ENCODE results near the gene UBASH3B.

Gene UBASH3B

DNA sequence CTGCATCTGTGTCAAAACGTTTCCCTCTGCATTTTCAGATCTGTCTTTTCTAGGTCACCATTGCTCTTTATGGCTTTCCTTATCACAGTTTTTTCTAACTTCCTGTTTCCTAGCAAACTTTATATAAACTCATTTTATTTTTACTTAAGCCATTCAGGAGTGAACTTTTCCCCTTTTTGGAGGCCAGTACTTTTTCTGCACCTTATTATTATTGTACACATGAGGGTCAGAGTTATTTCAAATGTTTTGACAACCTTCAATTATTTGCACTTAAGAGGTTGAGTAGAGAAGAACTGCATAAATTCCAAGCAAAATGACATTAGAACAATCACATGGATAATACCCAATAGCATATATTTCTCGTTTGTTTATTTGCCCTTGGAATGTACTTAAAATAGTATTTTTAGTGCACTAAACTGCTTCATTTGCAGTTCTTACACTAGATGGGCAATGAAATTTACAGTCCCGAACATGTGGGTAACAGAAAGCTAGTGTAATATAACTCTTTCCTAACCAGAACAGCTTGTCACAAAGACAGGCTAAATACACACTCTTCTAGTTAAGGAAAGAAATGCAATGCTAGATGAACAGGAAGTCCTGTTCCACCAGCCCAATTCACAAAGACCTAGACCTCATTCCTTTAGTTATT, 79.5 kb downstream of the UBASH3B start:
- no peak for DNase-seq

DNA sequence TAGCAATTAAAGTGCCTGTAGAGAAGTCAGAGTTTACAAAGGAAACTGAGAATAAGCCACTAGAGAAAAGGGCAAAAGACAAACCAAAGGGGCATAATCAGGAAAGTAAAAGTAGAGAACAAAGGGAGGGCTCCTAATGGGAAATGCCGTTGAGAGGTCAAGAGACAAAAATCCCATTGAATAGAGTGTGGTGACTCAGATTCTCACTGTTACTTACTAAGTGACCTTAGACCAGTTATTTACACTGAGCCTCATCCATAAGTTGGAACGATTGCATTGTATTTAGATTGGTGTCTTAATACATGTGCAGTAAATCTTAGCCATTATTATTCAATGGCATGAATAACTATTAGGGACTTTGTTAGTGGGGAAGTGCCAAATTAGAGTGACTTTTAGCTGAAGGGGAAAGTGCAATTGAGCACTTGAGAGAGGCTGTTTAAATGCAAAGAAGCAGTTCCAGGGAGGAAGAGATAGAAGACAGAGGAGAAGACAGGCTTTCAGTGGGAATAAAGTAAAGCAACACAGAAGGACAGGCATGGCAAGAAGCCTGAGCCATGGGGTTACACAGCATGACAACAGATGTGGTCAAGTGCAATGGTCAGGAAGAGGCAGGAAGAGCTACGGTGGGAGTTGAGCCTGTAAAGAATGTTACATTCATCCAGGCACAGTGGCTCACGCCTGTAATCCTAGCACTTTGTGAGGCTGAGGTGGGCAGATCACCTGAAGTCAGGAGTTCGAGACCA, 82.6 kb downstream of the UBASH3B start:
- no peak for DNase-seq

DNA sequence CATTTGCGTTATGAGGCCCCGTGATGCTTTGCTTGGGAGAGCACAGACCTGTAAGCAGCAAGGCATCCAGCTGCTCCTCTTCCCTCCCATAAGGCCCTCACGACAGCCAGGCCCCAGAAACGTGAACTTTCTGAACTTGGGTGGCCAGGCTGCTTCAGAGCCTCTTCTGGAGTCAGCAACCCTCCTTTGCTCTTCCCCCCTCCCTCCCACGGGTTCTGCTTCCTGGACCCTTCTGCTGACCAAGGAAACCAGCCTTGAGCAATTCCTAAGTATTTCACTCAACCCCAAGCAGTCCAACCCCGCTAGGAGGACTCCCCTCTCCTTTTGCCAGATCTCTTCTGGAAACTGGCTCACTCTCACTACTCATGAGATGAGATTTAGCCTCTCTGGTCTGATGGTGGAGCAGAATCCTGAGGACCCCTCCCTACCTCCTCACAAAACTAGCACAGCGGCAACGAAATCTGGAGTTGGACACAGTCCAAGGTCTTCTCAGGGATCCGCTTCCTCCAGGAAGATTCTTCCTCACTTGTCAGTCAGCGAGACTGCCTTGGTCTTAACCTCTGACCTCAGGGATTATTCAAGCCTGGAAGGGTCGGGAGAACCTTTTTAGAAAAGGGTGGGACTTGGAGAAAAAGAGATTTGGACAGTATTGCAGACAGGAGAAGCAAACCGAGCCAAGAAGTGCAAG, 86.2 kb downstream of the UBASH3B start:
- no peak for DNase-seq

DNA sequence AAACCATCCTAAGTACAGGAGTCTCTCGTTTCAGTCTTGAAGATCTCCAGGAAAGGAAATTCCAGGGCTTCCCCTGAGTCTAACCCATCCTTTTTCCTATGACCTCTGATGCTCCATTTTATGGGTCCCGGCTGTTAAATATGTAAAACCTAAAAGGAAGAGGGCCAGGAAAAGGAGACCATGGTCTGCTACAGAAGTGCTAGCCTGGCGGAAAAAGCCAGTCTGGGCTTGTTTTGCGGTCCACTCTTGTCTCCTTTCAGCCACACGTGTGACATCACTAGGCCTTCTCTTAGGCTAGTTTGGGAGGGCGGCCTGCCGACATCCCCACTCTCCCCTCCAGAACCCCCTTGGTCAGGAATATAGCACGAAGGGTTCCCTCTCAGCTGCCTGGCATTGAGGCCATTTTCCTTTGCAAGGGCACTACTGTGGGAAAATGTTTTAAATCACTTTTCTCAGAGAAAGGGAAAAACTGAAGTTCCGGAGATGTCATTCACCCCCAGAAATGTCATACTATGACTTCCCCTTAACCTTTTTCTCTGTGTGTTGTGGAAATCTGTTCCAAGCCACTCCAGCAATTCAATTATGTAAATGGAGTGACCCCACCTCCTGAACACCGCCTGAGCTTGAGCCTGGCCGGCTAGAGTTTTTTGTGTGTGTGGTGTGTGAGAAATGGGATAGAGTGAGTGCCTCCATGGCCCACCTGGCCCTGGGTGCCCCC, 86.9 kb downstream of the UBASH3B start:
- peak in 1 of 2 experiments; percentile 46 for DNase-seq

DNA sequence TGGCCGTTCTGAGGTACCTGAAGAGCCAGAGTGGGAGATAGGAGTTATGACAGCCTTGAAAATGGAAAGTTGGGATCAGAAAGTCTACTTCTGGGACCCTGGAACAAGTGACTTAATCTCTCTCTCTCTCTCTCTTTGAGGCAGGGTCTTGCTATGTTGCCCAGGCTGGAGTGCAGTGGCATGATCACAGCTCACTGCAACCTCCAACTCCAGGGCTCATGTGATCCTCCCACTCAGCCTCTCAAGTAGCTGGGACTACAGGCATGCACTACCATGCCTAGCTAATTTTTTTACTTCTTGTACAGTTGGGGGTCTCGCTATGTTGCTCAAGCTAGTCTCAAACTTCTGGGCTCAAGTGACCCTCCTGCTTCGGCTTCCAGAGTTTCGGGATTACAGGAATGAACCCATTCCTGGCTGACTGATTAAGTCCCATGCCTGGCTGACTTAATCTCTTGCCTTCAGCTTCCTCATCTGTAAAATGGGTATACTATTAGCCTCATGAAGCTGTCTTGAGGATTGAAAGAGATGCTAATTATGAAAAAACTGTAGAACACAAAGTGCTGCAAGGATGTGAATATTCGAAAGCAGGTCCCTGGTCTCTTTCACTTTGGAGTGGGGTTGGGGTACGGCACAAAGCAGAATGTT, 87.7 kb downstream of the UBASH3B start:
- DNase-seq, result no peak

DNA sequence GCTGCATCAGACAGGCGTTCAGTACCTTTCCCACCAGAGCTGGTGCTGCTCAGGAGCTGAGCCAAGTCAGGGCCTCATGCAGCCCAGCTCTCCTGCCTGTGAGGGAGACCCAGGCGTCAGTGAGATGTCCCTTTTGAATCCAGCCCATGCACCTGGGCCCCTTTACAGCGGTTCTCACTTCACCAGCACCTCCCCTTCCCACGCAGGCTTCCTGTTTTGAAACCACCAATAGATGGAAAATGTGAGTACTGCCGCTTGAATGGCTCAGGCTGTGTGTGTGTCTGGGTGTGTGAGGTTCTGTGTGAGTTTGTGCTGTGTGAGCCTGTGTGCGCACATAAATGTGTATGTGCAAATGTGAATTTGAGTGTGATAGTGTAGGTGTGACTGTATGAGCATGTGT, 88.4 kb downstream of the UBASH3B start:
- DNase-seq, result no peak

DNA sequence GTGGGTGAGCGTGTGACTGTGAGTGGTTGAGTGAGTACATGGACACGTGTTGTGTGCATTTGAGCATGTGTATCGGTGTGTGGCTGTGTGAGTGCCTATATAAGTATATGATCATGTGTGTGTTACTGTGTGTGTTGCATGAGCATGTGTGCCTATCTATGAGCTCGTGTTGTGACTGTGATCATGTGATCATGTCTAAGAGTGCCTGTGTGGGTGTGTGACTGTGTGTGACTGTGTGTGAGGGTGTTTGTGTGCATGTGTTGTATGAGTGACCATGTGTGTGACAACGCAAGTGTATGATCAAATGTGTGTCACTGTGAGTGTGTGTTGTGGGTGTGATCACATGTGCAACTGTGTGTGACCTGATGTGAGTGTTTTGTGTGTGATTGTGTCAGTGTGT, 88.8 kb downstream of the UBASH3B start:
- DNase-seq, result no peak

DNA sequence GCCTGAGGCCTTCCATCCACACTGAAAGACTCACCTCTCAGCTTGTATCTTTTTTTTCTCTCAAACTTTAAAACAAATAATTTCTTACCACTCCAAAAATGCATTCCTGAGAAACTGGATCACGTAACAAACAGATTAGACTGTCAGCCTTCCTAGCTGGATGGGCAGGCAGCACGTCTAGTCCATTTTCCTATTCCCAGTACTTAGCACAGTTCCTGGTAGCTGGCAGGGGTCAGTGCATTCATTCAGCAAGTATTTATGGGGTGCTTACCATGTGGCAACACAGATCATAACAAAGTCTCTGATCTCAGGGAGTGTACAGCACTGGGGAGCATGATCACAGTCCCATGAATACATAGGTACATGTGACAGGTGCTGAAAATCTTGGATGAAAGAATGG, 89.6 kb downstream of the UBASH3B start:
- no peak for DNase-seq

DNA sequence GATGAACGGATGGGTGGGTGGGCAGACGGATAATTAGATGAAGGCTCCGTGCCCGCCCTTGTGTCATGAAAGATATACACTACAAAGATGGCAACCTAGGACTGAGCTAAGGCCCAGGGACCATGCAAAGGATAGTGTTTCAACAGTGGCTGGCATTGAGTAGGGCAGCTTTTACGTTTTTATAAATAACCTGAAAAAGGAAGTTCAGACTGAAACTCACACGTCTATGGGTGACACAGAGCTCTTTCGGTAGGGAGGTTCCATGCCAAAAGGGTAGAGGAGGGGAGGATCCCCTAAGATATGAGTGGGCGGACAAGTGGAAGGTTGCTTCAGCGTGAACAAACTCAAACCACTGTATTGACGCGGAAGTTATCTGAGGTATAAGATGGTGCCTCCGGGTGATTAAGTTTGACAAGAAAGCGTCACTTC, 90.5 kb downstream of the UBASH3B start:
- DNase-seq, result no peak

DNA sequence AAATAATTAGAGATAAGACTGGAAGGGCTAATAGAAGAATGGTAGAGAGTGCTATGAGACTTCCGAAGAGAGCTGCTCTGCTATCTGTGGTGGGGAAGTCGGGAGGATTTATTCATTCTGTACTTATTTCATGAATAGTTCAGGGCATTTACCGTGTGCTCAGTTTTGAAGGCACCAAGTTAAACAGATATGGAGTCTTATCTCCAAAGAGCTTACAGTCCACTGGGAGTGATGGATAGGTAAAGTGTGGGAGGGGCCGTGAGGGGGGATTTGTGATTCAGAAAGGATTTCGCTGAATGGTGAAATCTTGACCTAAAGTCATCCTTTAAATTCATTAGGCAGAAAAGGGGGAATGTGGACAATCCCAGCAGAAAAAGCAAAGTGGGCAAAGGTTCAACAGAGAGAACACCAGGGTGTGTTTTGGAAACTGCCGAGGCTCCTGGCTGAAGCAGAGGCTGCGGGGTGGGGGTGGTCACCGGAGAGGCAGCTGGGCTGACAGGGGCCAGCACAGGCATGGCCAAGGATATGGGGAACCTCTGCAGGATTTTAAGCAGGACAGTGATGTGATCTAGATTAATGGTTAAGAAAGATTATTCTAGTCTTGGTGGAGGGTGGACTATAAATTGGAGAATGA, 91.2 kb downstream of the UBASH3B start:
- no peak for DNase-seq

DNA sequence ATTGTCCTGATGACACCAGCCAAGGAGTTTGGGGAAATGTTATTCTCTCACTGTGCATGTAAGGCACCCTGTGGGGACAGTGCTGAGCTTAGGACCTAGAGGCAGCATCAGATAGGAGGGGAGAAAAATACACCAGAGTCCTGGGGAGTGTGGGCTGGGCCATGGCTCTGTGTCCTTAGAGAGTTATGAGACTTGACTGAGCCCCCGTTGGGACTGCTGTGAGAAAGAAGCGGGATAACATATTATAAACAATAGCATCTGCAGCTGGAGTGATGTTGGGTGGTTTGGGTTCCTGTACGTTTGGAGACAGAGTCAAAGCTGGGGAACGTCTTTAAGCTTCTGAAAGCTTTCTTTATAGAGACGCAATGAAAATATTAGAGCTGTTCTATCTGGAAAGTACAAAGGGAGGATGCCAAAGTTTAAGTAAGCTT, 91.8 kb downstream of the UBASH3B start:
- no peak for DNase-seq

DNA sequence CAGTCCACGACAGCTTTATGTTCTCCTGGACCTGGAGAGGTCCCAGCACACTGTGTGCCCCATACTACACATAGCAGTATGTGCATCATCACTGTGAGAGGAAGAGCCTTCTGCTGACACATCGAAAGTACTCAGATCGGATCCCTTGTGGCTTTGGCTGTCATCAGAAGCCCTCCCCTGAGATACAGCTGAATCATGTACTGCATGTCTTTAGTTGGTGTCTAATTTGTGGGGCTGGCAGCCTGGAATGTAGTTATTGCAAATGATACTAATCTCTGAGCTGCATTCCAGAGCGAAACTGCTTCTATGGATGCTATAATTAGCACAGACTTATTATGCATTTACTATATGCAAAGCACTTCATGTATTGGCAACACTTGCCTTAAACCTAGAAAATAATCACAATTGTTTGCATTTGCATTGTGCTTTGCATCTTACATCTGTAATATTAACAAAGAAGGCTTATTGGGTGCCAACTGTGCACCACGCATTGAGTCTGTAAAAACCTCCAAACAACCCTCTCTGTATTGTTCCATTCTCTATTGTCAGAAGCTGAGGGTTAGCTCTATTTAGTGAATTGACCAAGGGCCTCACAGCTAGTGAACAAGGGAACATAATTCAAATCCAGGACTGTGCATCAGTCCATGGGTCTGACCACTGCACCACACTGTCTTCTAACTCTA, 93.6 kb downstream of the UBASH3B start:
- peak; percentile 94 to 95 for DNase-seq

DNA sequence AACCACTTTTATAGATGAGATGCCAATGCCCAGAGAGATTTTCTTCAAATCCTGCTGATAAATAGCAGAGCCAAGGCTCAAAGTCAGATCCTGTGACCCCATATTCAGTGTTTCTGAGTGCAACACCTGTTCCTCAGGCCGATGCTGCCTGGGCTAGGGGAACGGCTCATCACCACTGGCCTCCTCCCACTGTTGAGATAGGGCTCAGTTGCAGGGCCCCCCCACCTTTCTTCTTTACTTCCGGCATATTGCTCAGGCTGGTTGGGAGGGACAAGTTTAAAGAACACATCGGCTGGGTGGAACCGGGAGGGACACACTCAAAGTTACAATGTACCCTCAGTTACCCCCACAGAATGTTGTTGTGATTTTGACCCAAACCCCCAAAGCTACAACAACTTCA, 94.5 kb downstream of the UBASH3B start:
- no peak for DNase-seq

DNA sequence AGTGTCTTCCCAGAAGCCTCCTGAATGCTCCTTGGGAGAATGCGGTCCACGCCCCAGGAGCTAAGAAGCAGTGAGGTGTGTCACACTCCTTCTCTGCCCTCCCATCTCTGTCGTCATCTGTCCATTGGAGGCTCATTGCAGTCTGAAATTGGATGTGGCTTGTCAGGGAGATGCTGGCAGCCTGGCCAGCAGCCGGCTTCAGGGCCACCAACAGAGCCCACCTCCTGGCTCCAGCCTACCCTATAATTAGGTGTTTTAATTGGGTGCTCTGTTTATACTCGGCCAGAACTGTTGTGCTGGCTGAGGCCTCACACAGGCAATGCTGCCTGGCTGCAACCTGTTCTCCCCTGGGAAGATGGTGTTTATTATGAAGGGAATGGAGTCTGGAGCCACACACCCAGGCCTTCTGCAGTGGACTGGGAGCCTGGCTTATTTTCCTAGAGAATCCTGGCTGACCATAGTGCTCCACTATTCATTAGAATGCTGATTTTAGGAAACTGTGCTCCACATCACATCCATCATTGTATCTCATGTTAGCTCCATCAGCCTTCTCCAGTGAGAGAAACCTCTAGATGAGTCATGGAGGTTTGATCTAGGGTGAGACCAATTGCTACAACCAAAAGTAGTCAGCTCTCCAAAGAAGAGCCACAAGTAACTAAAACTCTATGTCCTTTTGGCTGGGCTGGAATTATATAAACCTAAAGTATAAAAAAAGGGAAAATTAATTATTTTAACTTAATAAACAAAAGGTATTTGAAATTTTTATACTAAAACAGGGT, 96.0 kb downstream of the UBASH3B start:
- no peak for DNase-seq

DNA sequence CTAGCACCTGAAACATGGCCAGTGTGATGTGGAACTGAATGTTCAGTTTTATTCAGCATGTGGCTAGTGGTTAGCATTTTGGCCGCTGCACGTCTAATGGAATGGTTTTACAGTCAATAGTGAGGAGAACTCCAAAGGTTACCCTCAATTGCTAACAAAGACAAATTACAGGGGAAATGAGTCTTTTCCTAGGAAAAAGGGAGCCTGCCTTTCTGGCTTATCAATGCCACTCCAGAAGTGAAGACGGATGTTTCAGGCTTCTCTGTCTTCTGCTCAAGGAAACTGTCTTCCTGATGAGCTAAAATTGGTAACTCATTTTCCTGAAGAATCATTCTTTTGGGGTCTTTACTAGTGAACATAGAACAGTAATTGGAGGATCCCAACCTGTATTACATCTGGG, 98.5 kb downstream of the UBASH3B start:
- DNase-seq, result no peak

DNA sequence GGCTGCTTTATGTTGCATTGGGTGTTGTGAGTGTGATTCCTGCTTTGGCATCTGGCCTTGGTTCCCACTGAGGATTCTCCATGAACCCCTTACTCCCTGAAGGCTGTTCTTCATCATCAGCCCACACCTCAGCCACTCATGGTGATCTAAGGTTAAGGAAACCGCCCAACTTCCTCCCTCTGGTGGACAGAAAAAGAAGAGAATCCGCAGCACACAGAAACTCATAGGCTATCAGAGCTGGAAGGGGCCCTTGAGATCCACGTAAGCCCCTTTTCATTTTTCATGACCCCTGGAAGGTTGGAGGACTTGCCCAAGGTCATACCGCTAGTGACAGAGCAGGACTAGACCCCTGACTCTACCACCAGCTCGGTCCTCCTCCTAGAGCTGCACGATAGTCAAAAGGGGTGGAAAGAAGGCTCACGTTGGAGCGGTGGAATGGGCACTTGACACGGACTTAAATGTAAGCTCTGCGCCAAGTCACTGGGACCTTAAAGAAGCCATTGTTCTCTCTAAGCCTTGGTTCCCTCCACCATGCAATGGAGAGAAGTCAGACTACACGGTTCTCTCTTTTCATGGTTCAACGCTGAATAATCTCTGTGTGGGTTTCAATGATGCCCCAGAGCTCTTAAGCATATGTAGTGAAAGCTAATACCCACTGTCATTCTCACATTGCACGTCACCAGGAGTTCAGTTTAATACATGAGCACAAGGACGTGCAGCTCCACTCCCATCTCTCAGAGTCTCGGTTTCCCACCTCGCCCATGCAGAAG, 99.2 kb downstream of the UBASH3B start:
- peak; percentile 69 to 87 for DNase-seq

DNA sequence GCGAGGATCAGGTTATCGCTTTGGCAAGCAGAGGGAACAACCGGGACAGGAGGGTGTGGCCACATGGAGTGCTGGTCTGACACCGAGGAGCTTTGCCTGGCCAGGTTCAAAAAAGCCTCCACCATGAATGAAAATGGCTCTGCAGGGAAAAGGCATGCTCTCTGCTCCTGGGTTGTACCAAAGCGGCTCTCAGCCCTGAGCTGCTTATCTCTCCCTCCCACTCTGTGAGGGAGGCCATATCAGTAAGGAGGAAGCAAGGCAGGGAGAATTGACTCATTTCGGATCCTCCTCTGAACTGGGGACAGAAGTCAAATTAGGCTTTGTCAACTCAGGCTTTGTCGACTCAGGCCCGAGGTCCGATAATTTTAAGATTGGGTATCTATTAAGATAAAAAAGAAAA, 99.9 kb downstream of the UBASH3B start:
- no peak for DNase-seq

DNA sequence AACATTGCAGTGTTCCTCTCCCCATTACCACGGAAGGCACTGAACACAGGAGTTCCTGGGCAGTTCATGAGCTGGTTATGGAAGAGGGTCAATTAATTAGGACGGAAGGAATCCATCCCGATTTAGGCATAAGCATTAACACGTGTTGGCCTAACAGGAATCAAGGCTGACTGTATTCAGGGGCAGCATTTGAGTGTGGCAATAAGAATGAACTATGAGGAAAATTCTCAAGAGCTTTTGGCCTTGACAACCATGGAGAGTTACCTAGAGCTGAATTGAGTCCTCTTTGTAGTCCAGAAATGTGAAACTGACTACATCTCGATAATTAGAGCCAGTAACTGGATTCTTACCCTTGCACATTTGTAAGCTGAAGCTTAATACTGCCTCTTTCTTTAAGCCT, 100.4 kb downstream of the UBASH3B start:
- DNase-seq, result no peak

DNA sequence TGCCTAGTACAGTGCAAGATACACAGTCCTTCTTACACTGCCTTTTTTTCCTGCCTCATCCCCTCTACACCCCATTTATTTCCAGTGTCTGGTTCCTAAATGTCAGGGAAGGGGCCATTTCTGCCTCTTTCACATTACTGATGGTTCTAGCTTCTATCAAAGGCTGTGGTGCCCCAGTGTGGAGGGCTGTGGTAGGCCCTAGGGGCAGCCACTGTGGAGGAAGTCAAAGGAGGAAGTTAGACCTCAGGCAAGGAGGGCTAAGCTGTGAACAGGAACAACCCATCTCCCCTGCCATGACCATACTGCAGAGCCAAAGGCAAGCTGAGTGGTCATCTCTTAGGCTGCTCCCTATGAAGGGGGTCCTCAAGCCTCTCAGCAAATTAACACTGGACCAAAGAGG, 100.9 kb downstream of the UBASH3B start:
- no peak for DNase-seq

DNA sequence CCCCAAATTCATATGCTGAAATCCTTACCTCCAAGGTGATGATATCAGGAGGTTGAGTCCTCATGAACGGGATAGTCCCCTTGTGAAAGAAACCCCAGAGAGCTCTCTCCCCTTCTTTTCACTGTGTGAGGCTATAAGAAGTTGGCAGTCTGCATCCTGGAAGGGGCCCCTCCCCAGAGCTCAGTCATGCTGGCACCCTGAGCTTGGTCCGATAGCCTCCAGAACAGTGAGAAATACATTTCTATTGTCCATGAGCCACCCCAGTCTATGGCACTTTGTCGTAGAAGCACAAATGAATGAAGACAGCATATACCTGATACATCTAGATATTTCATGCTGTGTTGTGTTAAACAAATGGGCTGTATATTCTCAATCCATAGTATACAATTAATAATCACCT, 101.7 kb downstream of the UBASH3B start:
- no peak for DNase-seq

All from NCI-H526 (cell line).